T-cell (primary cell): Measurements from ENCODE around the gene HIGD1A. TPM values are rescaled to one million over a fixed set of nuclear protein-coding genes. Genes with fewer than 3 reads are reported as not detected.

Experiments
- ATAC-seq, 4 experiments: fragments of 200-7000 bp in 3 of 4; fragments of 150-1000 bp in 1 of 4; cut with Tn5 transposase; replicated peaks in 1 of 4; 1 replicate in 3 of 4; 2 replicates in 1 of 4; pipeline ENCODE4 v1.10.0; 2021; ENCODE audit warnings: moderate library complexity in 3 of 4, mild to moderate bottlenecking in 2 of 4, moderate number of reproducible peaks in 1 of 4
- CTCF ChIA-PET, 2 donors: fragments of 300-600 bp; sonication (Branson Sonifier 250); formaldehyde crosslinking; loops; one replicate each; lab custom pipeline; 2022; ENCODE audit warnings: antibody characterized with exemption in 2 of 2; lab: Charles Lee
- POLR2A ChIA-PET, 2 donors: fragments of 300-600 bp; sonication (Branson Sonifier 250); formaldehyde crosslinking; loops; one replicate each; lab custom pipeline; 2022; ENCODE audit warnings: antibody characterized with exemption in 2 of 2; lab: Charles Lee
- DNase-seq, 35 experiments: peaks; one replicate each; pipeline versions ENCODE4 v3.0.0 to v3.0.0-alpha.2; 2013 to 2023
- H3K27ac ChIP-seq: one replicate; pipeline ENCODE4 v1.5.1; 2013; ENCODE audit warnings: low read length
- H3K27me3 ChIP-seq, 2 experiments: replicated peaks in 1 of 2; 1 replicate in 1 of 2; 2 replicates in 1 of 2; pipeline versions ENCODE4 v1.6.1 to v1.7.0; 2013; ENCODE audit warnings: low read length in 1 of 2, mixed read lengths in 1 of 2; ENCODE audit not compliant: control insufficient read depth in 2 of 2, insufficient read depth in 2 of 2; ENCODE audit errors: extremely low read depth in 1 of 2
- H3K36me3 ChIP-seq, 2 donors: 1 replicate in 1 of 2; 2 replicates in 1 of 2; pipeline versions ENCODE4 v1.6.1 to v1.7.0; 2013; ENCODE audit warnings: low read length in 1 of 2; ENCODE audit not compliant: control insufficient read depth in 2 of 2, insufficient read depth in 1 of 2; ENCODE audit errors: extremely low read depth in 1 of 2
- H3K4me1 ChIP-seq, 2 experiments: 1 replicate in 1 of 2; 2 replicates in 1 of 2; pipeline versions ENCODE4 v1.6.1 to v1.7.0; 2013; ENCODE audit warnings: low read length in 2 of 2, mixed read lengths in 1 of 2; ENCODE audit not compliant: insufficient read depth in 2 of 2, control insufficient read depth in 1 of 2; ENCODE audit errors: extremely low read depth in 1 of 2
- H3K4me3 ChIP-seq, 2 donors: 1 replicate in 1 of 2; 2 replicates in 1 of 2; pipeline versions ENCODE4 v1.5.1 to v1.7.0; 2013; ENCODE audit warnings: mild to moderate bottlenecking in 2 of 2, low read length in 1 of 2, moderate library complexity in 1 of 2; ENCODE audit not compliant: control insufficient read depth in 1 of 2; ENCODE audit errors: extremely low read depth in 1 of 2
- H3K9me3 ChIP-seq: 2 replicates; pipeline ENCODE4 v1.7.0; 2013
- H3K27ac Mint-ChIP-seq, 2 donors: one replicate each; pipeline ENCODE4 v1.8.0; 2020 to 2021; ENCODE audit warnings: mild to moderate bottlenecking in 2 of 2, mixed read lengths in 2 of 2
- H3K27me3 Mint-ChIP-seq, 2 donors: one replicate each; pipeline ENCODE4 v1.8.0; 2021 to 2022; ENCODE audit warnings: mixed read lengths in 2 of 2
- H3K36me3 Mint-ChIP-seq: one replicate; pipeline ENCODE4 v1.8.0; 2021; ENCODE audit warnings: mixed read lengths
- H3K4me1 Mint-ChIP-seq, 3 donors: one replicate each; pipeline ENCODE4 v1.8.0; 2020 to 2022; ENCODE audit warnings: mixed read lengths in 3 of 3, mild to moderate bottlenecking in 1 of 3
- H3K4me3 Mint-ChIP-seq, 3 donors: one replicate each; pipeline ENCODE4 v1.8.0; 2020 to 2022; ENCODE audit warnings: mild to moderate bottlenecking in 3 of 3, mixed read lengths in 3 of 3, moderate library complexity in 3 of 3
- H3K9me3 Mint-ChIP-seq, 3 donors: one replicate each; pipeline ENCODE4 v1.8.0; 2020 to 2022; ENCODE audit warnings: mixed read lengths in 3 of 3
- WGBS: methylation state at CpG from one replicate; pipeline ENCODE4 v1.1.5; 2013; ENCODE audit warnings: missing lambda C conversion rate; ENCODE audit not compliant: insufficient coverage; 5-methylcytosine and 5-hydroxymethylcytosine counted together
- total RNA-seq, 35 experiments: library from RNA in 6 of 35; stranded (reverse) in 6 of 35; fragments of 120-200 nt in 1 of 35; gene quantifications; one replicate each; pipeline versions ENCODE4 v1.2.1 to v1.2.4 and lab custom pipeline; 2013 to 2026

HIGD1A gene
- total RNA-seq, 5 donors from 2014 or later (not counting 1 experiment from before 2014, with no cell fraction given) = 17.3 to 27.8 (median 24.3) TPM

GRCh38 chr3:42822828-42823227, 18.5 kb upstream of the HIGD1A start:
- no peak for DNase-seq
- Histone ChIP-seq H3K27me3 (peaks cover 0 to 4% of the 10 kb centered on the region in 2 experiments), H3K9me3 (no peaks in the 10 kb centered on the region), H3K4me1 (no peaks in the 10 kb centered on the region), H3K27ac (no peak overlapping the region), H3K4me3 (no peak overlapping the region), H3K36me3 (no peaks in the 10 kb centered on the region)
- Mint-ChIP-seq H3K27ac (no peak overlapping the region), H3K4me3 (no peak overlapping the region), H3K27me3 (peaks cover 6 to 17% of the 10 kb centered on the region in 2 donors), H3K9me3 (no peaks in the 10 kb centered on the region), H3K4me1 (no peaks in the 10 kb centered on the region), H3K36me3 (no peaks in the 10 kb centered on the region)
- ChIA-PET CTCF (no interaction called here), POLR2A (interaction anchor here in 1 of 2 donors (0.6 kb wide), 2 partner anchors 131 to 799 kb away, joined by 4 to 6 read pairs; no protein-coding TSS in a partner anchor)
- ATAC-seq = no peak
- WGBS = 100% methylated on average over 2 of the region's 3 CpGs

- Histone ChIP-seq H3K27me3 (peaks cover 0 to 4% of the 10 kb centered on the region in 2 experiments), H3K4me1 (no peaks in the 10 kb centered on the region), H3K9me3 (no peaks in the 10 kb centered on the region), H3K36me3 (no peaks in the 10 kb centered on the region), H3K27ac (no peak overlapping the region), H3K4me3 (no peak overlapping the region)
- no peak overlapping the region for H3K27ac Mint-ChIP-seq
- no peaks in the 10 kb centered on the region for H3K9me3 Mint-ChIP-seq
- H3K27me3 Mint-ChIP-seq = peaks cover 2 to 3% of the 10 kb centered on the region in 2 donors
- CTCF ChIA-PET = interaction anchor here in 1 of 2 donors (0.5 to 0.6 kb wide), 5 partner anchors 10 to 275 kb away, joined by 3 to 4 read pairs (median 3); partner anchors contain the start of gene HIGD1A
- no peak overlapping the region for H3K4me3 Mint-ChIP-seq
- 87% methylated on average over 6 of the region's 6 CpGs for WGBS
- ATAC-seq = no peak
- no peak for DNase-seq
- no peaks in the 10 kb centered on the region for H3K36me3 Mint-ChIP-seq
- H3K4me1 Mint-ChIP-seq = no peaks in the 10 kb centered on the region
- POLR2A ChIA-PET = interaction anchor here (0.5 to 0.7 kb wide), 2 partner anchors 127 to 869 kb away, joined by 3 to 4 read pairs; no protein-coding TSS in a partner anchor
Observed at GRCh38 chr3:42820746-42821051, 16.4 kb upstream of the HIGD1A start.

GRCh38 chr3:42819351-42819965, 15.2 kb upstream of the HIGD1A start:
- no peaks in the 10 kb centered on the region for H3K9me3 Mint-ChIP-seq
- H3K27me3 Mint-ChIP-seq = peaks cover 0 to 3% of the 10 kb centered on the region in 2 donors
- POLR2A ChIA-PET = no interaction called here
- Histone ChIP-seq H3K9me3 (no peaks in the 10 kb centered on the region), H3K36me3 (no peaks in the 10 kb centered on the region), H3K4me1 (no peaks in the 10 kb centered on the region), H3K27me3 (peaks cover 0 to 4% of the 10 kb centered on the region in 2 experiments), H3K27ac (no peak overlapping the region), H3K4me3 (no peak overlapping the region)
- CTCF ChIA-PET = interaction anchor here in 1 of 2 donors (0.5 kb wide), 1 partner anchor 1739 kb away, joined by 5 read pairs; no protein-coding TSS in a partner anchor
- H3K27ac Mint-ChIP-seq = no peak overlapping the region
- ATAC-seq (no peak), DNase-seq (no peak)
- H3K4me1 Mint-ChIP-seq = no peaks in the 10 kb centered on the region
- WGBS = 86% methylated on average over 2 of the region's 2 CpGs
- no peaks in the 10 kb centered on the region for H3K36me3 Mint-ChIP-seq
- no peak overlapping the region for H3K4me3 Mint-ChIP-seq

GRCh38 chr3:42815826-42816225, 11.5 kb upstream of the HIGD1A start:
- POLR2A ChIA-PET = no interaction called here
- H3K36me3 ChIP-seq = no peaks in the 10 kb centered on the region
- no CpG with 5 or more reads among the region's 2 CpGs for WGBS

GRCh38 chr3:42814914-42815507, 10.7 kb upstream of the HIGD1A start:
- no CpG with 5 or more reads among the region's 2 CpGs for WGBS
- ChIA-PET POLR2A (no interaction called here), CTCF (no interaction called here)
- ATAC-seq (no peak), DNase-seq (no peak)
- Mint-ChIP-seq H3K9me3 (no peaks in the 10 kb centered on the region), H3K27me3 (peaks cover 0 to 3% of the 10 kb centered on the region in 2 donors), H3K27ac (no peak overlapping the region), H3K4me1 (no peaks in the 10 kb centered on the region), H3K36me3 (no peaks in the 10 kb centered on the region), H3K4me3 (no peak overlapping the region)
- Histone ChIP-seq H3K4me3 (no peak overlapping the region), H3K9me3 (no peaks in the 10 kb centered on the region), H3K4me1 (no peaks in the 10 kb centered on the region), H3K27ac (no peak overlapping the region), H3K27me3 (no peaks in the 10 kb centered on the region), H3K36me3 (no peaks in the 10 kb centered on the region)

More at GRCh38 chr3:42815826-42816225, 11.5 kb upstream of the HIGD1A start:
- Histone ChIP-seq H3K4me3 (no peak overlapping the region), H3K4me1 (no peaks in the 10 kb centered on the region), H3K27ac (no peak overlapping the region), H3K9me3 (no peaks in the 10 kb centered on the region), H3K27me3 (no peaks in the 10 kb centered on the region)
- Mint-ChIP-seq H3K4me1 (no peaks in the 10 kb centered on the region), H3K27me3 (peaks cover 0 to 3% of the 10 kb centered on the region in 2 donors), H3K9me3 (no peaks in the 10 kb centered on the region), H3K36me3 (no peaks in the 10 kb centered on the region), H3K27ac (no peak overlapping the region), H3K4me3 (no peak overlapping the region)
- CTCF ChIA-PET = no interaction called here
- no peak for ATAC-seq
- no peak for DNase-seq

GRCh38 chr3:42814246-42814645, 10.0 kb upstream of the HIGD1A start:
- no peaks in the 10 kb centered on the region for H3K36me3 ChIP-seq
- POLR2A ChIA-PET = no interaction called here

More at GRCh38 chr3:42814246-42814645, 10.0 kb upstream of the HIGD1A start:
- Mint-ChIP-seq H3K36me3 (no peaks in the 10 kb centered on the region), H3K27ac (no peak overlapping the region), H3K27me3 (peaks cover 0 to 3% of the 10 kb centered on the region in 2 donors), H3K4me3 (no peak overlapping the region), H3K9me3 (no peaks in the 10 kb centered on the region), H3K4me1 (no peaks in the 10 kb centered on the region)
- Histone ChIP-seq H3K9me3 (no peaks in the 10 kb centered on the region), H3K4me3 (no peak overlapping the region), H3K4me1 (no peaks in the 10 kb centered on the region), H3K27me3 (no peaks in the 10 kb centered on the region), H3K27ac (no peak overlapping the region)
- CTCF ChIA-PET = no interaction called here
- DNase-seq = no peak
- no peak for ATAC-seq
- 100% methylated on average over 1 of the region's 5 CpGs for WGBS
